Measurements from ENCODE around the gene COL6A1. TPM values are rescaled to one million over a fixed set of nuclear protein-coding genes. Genes with fewer than 3 reads are reported as not detected.

COL6A1 gene
- total RNA-seq, 1 donor from 2014 or later = 154 TPM

DNA sequence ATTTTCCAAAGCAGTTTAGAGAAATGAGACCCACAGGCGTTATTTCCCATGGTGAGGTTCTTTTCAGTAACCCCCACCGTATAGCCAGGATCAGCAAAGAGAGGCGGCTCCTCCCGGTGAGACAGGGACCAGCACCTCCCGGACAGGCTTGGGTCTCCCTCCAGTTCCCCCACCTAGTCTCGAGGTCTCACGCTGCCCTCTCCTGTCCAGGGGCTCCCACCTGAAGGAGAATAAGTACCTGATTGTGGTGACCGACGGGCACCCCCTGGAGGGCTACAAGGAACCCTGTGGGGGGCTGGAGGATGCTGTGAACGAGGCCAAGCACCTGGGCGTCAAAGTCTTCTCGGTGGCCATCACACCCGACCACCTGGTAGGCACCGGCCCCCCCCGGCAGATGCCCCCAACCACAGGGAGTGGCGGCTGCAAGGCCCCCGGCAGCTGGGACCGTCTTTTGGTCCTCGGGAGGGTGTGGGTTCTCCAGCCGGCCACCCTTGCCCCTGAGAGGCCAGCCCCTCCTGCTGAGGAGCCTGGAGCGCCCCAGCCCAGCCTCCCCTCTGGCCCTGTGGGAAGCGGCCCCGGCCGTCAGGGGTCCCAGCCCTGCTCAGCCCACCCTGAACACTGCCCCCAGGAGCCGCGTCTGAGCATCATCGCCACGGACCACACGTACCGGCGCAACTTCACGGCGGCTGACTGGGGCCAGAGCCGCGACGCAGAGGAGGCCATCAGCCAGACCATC is 4.9 kb downstream of the COL6A1 start:
- Histone ChIP-seq H3K36me3 (peaks cover 67% of the 10 kb centered on the region), H3K27me3 (ENCODE audit: low read depth) (no peaks in the 10 kb centered on the region), H3K4me3 (peak overlapping the region; percentile 14), H3K4me1 (peaks cover 58% of the 10 kb centered on the region), H3K9me3 (replicated peaks) (no peaks in the 10 kb centered on the region), H3K27ac (replicated peaks) (peak overlapping the region; percentile 92)
- intact Hi-C loops (cut with micrococcal nuclease) = no loop called here
- peak; percentile 14 for DNase-seq
- no peak for TF ChIP-seq CTCF (IDR thresholded peaks at IDR 0.05; ENCODE audit: borderline replicate concordance)

GRCh38 chr21:45987121-45987711 is 5.6 kb downstream of the COL6A1 start:
- no peaks in the 10 kb centered on the region for H3K9me3 ChIP-seq (replicated peaks)
- intact Hi-C loops (cut with micrococcal nuclease) = no loop called here
- peak overlapping the region; percentile 14 for H3K4me3 ChIP-seq
- H3K36me3 ChIP-seq = peaks cover 74% of the 10 kb centered on the region
- peak overlapping the region; percentile 92 for H3K27ac ChIP-seq (replicated peaks)
- H3K4me1 ChIP-seq = peaks cover 59% of the 10 kb centered on the region
- peak; percentile 16 for DNase-seq
- no peaks in the 10 kb centered on the region for H3K27me3 ChIP-seq (ENCODE audit: low read depth)
- TF ChIP-seq CTCF (IDR thresholded peaks at IDR 0.05; ENCODE audit: borderline replicate concordance) = no peak

DNA sequence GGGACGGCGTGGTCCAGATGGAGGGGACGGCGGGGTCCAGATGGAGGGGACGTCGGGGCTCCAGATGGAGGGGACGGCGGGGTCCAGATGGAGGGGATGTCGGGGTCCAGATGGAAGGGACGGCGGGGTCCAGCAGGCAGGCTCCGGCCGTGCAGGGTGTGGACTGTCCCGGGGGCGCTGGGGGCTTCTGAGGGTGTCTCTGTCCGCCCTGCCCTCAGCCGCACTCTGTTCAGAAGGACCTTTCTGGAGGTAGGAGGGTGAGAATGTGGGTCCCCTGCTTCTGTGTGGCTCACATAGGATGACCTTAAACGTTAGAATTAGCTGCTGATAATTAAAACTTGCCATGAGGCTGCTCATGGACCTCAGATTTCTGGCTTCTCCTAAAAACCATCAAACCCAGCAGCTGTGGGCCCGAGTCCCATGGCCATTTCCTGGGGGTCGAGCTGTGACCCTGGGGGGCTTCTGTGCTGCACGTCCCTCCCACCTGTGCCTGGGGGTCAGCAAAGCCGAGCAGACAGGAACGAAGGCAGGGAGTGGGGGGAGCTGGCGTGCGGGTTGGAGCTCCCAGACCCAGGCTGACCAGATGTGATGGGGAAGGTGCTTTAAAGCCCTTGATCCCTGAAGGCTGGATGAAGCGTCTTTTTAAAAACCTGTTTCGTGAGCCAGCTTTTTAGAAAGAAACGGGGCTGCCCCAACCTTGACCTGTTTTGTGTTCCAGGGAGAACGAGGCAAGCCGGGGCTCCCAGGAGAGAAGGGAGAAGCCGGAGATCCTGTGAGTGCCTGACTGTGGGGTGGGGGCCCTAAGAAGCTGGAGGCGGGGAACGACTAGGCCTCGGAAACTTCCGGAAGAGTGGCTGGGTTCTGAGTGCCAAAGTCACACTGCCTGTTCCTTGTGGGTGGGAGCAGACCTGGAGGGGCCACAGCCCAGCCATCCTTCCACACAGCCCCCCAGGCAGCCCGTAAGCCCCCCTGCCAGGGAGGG is 7.1 kb downstream of the COL6A1 start:
- Histone ChIP-seq H3K27ac (replicated peaks) (peak overlapping the region; percentile 30), H3K36me3 (peaks cover 85% of the 10 kb centered on the region), H3K9me3 (replicated peaks) (no peaks in the 10 kb centered on the region), H3K4me1 (peaks cover 59% of the 10 kb centered on the region), H3K27me3 (ENCODE audit: low read depth) (no peaks in the 10 kb centered on the region), H3K4me3 (no peak overlapping the region)
- DNase-seq = peak; percentile 19
- no peak for TF ChIP-seq CTCF (IDR thresholded peaks at IDR 0.05; ENCODE audit: borderline replicate concordance)
- intact Hi-C loops (cut with micrococcal nuclease) = no loop called here

DNA sequence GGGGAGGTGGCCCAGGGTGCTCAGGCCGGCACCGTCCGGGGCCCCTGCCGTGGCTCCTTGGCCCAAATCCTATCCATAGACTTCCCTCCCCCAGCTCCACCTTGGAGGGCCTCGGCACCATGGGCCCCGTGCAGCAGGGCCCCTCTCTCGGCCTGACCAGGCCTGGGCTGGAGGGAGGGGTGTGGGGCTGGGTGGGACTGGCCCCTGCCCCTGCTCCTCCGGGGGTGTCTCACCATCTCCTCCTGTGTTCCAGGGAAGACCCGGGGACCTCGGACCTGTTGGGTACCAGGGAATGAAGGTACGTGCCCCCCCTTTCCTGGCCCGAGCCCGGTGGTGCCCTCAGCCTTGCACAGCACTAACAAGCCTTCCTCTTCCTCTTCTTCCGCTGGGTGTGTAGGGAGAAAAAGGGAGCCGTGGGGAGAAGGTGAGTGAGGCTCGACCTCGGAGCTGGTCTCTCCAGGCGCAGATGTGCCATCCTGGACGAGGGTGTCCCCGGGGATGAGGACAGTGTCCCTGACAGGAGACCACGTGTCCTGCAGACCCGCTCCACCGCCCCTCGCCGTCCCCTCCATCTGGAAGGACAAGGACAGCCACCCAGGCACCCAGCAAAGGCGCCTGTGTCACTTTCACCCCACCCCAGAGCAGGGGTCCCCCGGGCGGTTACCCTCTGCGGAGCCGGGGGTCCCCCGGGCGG is 7.9 kb downstream of the COL6A1 start:
- Histone ChIP-seq H3K9me3 (replicated peaks) (no peaks in the 10 kb centered on the region), H3K4me1 (peaks cover 55% of the 10 kb centered on the region), H3K36me3 (peaks cover 85% of the 10 kb centered on the region), H3K27ac (replicated peaks) (no peak overlapping the region), H3K27me3 (ENCODE audit: low read depth) (no peaks in the 10 kb centered on the region), H3K4me3 (no peak overlapping the region)
- intact Hi-C loops (cut with micrococcal nuclease) = no loop called here
- no peak for TF ChIP-seq CTCF (IDR thresholded peaks at IDR 0.05; ENCODE audit: borderline replicate concordance)
- peak; percentile 15 for DNase-seq

Data from left ventricle myocardium inferior (tissue), 1 donor.